SK-N-SH treated with all-trans-retinoic acid at 6 μM for 48 hours (cell line): ENCODE results near the gene FOXK1.

Experiments
- ARNTL ChIP-seq: fragments of 450-650 bp; formaldehyde crosslinking; IDR thresholded peaks from 2 replicates; pipeline ENCODE4 v1.5.0; 2020; ENCODE audit warnings: low read depth, mild to moderate bottlenecking, moderate library complexity, borderline replicate concordance
- BACH2 ChIP-seq: fragments of 250-450 bp; sonication (Bioruptor Pico); IDR thresholded peaks from 2 replicates; pipeline ENCODE4 v1.9.0; 2021; ENCODE audit warnings: mild to moderate bottlenecking, borderline replicate concordance
- OSR1 ChIP-seq: fragments of 250-450 bp; sonication (Bioruptor Pico); IDR thresholded peaks from 2 replicates; pipeline ENCODE4 v1.8.0; 2022; ENCODE audit warnings: moderate library complexity, mild to moderate bottlenecking, inconsistent platforms
- PATZ1 ChIP-seq: fragments of 250-450 bp; sonication (Bioruptor Pico); IDR thresholded peaks from 2 replicates; pipeline ENCODE4 v1.8.0; 2020; ENCODE audit warnings: mild to moderate bottlenecking, moderate library complexity, borderline replicate concordance
- PPARA ChIP-seq: fragments of 250-450 bp; sonication (Bioruptor Pico); IDR thresholded peaks from 2 replicates; pipeline ENCODE4 v1.5.0; 2020; ENCODE audit warnings: mild to moderate bottlenecking, borderline replicate concordance
- RARB ChIP-seq: fragments of 250-450 bp; sonication (Bioruptor Pico); IDR thresholded peaks from 2 replicates; pipeline ENCODE4 v1.8.0; 2021; ENCODE audit warnings: mild to moderate bottlenecking, moderate library complexity
- TCF4 ChIP-seq: fragments of 250-450 bp; sonication (Bioruptor Pico); IDR thresholded peaks from 2 replicates; pipeline ENCODE4 v1.8.0; 2021; ENCODE audit warnings: mild to moderate bottlenecking, moderate library complexity, borderline replicate concordance
- TOX ChIP-seq: fragments of 250-450 bp; sonication (Bioruptor Pico); IDR thresholded peaks from 2 replicates; pipeline ENCODE4 v1.8.0; 2021; ENCODE audit warnings: mild to moderate bottlenecking, moderate library complexity, borderline replicate concordance
- ZFP3 ChIP-seq: fragments of 250-450 bp; sonication (Bioruptor Pico); IDR thresholded peaks from 2 replicates; pipeline ENCODE4 v1.5.0; 2020; ENCODE audit warnings: mild to moderate bottlenecking, moderate library complexity
- ZNF565 ChIP-seq: fragments of 450-650 bp; formaldehyde crosslinking; conservative IDR thresholded peaks from 2 replicates; pipeline ENCODE4 v1.5.0; 2020; ENCODE audit warnings: low read depth, mild to moderate bottlenecking, moderate library complexity

- TF ChIP-seq ZFP3 (CRISPR knock-in tag) (no peak), BACH2 (CRISPR knock-in tag) (no peak), PPARA (CRISPR knock-in tag) (no peak), PATZ1 (CRISPR knock-in tag) (no peak), ARNTL (CRISPR knock-in tag) (no peak), RARB (no peak), ZNF565 (CRISPR knock-in tag) (no peak), TOX (CRISPR knock-in tag) (no peak), TCF4 (CRISPR knock-in tag) (no peak), OSR1 (CRISPR knock-in tag) (no peak)
Observed at GRCh38 chr7:4818000-4818794, 136.1 kb downstream of the FOXK1 start.
